GM12875 (cell line): ENCODE measurements around the gene PCYT1B.

Experiments used
- H3K4me3 ChIP-seq: one replicate; pipeline ENCODE4 v1.5.1; 2011; ENCODE audit warnings: low read depth, low read length, control low read depth
- TF ChIP-seq, protein P1 (sequence below): IDR thresholded peaks from 2 replicates; pipeline ENCODE4 v1.5.1; 2011; ENCODE audit warnings: low read depth, mild to moderate bottlenecking, control low read depth, inconsistent platforms, low read length, moderate library complexity, borderline replicate concordance; ENCODE audit not compliant: insufficient read depth

PCYT1B gene

DNA sequence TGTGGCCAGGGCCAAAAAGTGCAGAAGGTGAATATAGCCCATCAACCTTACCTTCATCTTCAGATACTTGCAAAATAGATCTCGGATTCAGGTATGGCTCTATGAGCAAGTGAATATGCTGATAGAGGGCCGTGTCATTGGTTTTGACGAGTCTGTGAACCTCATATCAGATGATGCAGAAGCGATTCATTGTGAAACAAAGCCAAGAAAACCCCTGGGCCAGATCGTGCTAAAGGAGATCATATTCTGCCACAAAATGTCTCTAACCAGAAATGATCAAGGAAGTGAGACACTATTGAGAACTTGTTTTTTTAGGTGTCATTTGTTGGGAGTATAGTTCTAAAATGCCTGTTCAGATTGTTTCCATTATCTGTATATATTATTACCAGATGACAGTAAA is 133.7 kb downstream of the PCYT1B start:
- TF ChIP-seq, protein P1, sequence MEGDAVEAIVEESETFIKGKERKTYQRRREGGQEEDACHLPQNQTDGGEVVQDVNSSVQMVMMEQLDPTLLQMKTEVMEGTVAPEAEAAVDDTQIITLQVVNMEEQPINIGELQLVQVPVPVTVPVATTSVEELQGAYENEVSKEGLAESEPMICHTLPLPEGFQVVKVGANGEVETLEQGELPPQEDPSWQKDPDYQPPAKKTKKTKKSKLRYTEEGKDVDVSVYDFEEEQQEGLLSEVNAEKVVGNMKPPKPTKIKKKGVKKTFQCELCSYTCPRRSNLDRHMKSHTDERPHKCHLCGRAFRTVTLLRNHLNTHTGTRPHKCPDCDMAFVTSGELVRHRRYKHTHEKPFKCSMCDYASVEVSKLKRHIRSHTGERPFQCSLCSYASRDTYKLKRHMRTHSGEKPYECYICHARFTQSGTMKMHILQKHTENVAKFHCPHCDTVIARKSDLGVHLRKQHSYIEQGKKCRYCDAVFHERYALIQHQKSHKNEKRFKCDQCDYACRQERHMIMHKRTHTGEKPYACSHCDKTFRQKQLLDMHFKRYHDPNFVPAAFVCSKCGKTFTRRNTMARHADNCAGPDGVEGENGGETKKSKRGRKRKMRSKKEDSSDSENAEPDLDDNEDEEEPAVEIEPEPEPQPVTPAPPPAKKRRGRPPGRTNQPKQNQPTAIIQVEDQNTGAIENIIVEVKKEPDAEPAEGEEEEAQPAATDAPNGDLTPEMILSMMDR = no peak
- no peak overlapping the region for H3K4me3 ChIP-seq

GRCh38 chrX:24508375-24508774 is 138.8 kb downstream of the PCYT1B start:
- no peak overlapping the region for H3K4me3 ChIP-seq
- TF ChIP-seq, protein P1 = no peak
